Endothelial cell of umbilical vein (primary cell): ENCODE measurements around the gene TCF21. TPM values are rescaled to one million over a fixed set of nuclear protein-coding genes. Genes with fewer than 3 reads are reported as not detected.

Experiments used
- BruUV-seq: library from RNA; stranded (reverse); fragments of 400-500 nt; replicated peaks from 2 replicates; lab custom pipeline; 2021; lab: Mats Ljungman, UMichigan
- CTCF ChIA-PET: fragments of 300-600, 350-600 bp; sonication (Branson Sonifier 250); formaldehyde crosslinking; loops from one replicate; lab custom pipeline; 2021; ENCODE audit warnings: antibody characterized with exemption, inconsistent platforms; lab: Charles Lee
- POLR2A ChIA-PET: fragments of 300-600, 350-600 bp; sonication (Branson Sonifier 250); formaldehyde crosslinking; loops from one replicate; lab custom pipeline; 2021; ENCODE audit warnings: antibody characterized with exemption, inconsistent platforms; lab: Charles Lee
- DNase-seq: peaks from one replicate; pipeline ENCODE4 v3.0.0-alpha.2; 2011; ENCODE audit warnings: low read depth, low spot score
- FAIRE-seq: peaks from 2 replicates; lab custom pipeline; 2011; peaks lifted over from hg19 to GRCh38; lab: Jason Lieb, UNC
- H2AFZ ChIP-seq: 2 replicates; pipeline ENCODE4 v1.6.0; 2012; ENCODE audit warnings: low read depth, low read length, control low read depth, inconsistent platforms
- H3K27ac ChIP-seq: 2 replicates; pipeline ENCODE4 v1.5.1; 2011; ENCODE audit warnings: low read depth, mild to moderate bottlenecking, control low read depth, low read length, moderate library complexity; ENCODE audit not compliant: insufficient read depth
- H3K27me3 ChIP-seq, 2 experiments: 2 replicates each; pipeline versions ENCODE4 v1.6.0 to v1.6.1; 2011; ENCODE audit warnings: low read length in 2 of 2, mixed read lengths in 1 of 2; ENCODE audit not compliant: control insufficient read depth in 2 of 2, insufficient read depth in 2 of 2
- H3K36me3 ChIP-seq, 2 experiments: 2 replicates in 1 of 2; 3 replicates in 1 of 2; pipeline ENCODE4 v1.5.1; 2011; ENCODE audit warnings: low read length in 2 of 2, mild to moderate bottlenecking in 1 of 2, moderate library complexity in 1 of 2; ENCODE audit not compliant: control insufficient read depth in 2 of 2, insufficient read depth in 2 of 2; ENCODE audit errors: extremely low read depth in 1 of 2
- H3K4me1 ChIP-seq: 3 replicates; pipeline ENCODE4 v1.5.1; 2011; ENCODE audit warnings: mild to moderate bottlenecking, low read length; ENCODE audit not compliant: control insufficient read depth, insufficient read depth; ENCODE audit errors: extremely low read depth
- H3K4me2 ChIP-seq: 2 replicates; pipeline ENCODE4 v1.6.1; 2011; ENCODE audit warnings: low read length, control low read depth, mixed read lengths; ENCODE audit not compliant: insufficient read depth
- H3K4me3 ChIP-seq, 3 experiments: fragments of 200-600 bp in 1 of 3; sonication (generic), shearing (Covaris generic) in 1 of 3; replicated peaks in 1 of 3; 2 replicates each; pipeline ENCODE4 v1.5.1; 2011 to 2016; ENCODE audit warnings: control low read depth in 3 of 3, low read length in 3 of 3, mild to moderate bottlenecking in 2 of 3, inconsistent platforms in 1 of 3, low read depth in 1 of 3, moderate library complexity in 1 of 3; ENCODE audit not compliant: insufficient read depth in 1 of 3
- H3K79me2 ChIP-seq: 2 replicates; pipeline ENCODE4 v1.6.0; 2012; ENCODE audit warnings: low read length, inconsistent platforms; ENCODE audit not compliant: control insufficient read depth, insufficient read depth
- H3K9ac ChIP-seq: replicated peaks from 2 replicates; pipeline ENCODE3; 2011; ENCODE audit warnings: low read length, control low read depth; ENCODE audit not compliant: insufficient read depth; ENCODE audit errors: extremely low read depth
- H3K9me1 ChIP-seq: replicated peaks from 3 replicates; pipeline ENCODE4 v1.6.0; 2011; ENCODE audit warnings: mild to moderate bottlenecking, low read length; ENCODE audit not compliant: control insufficient read depth, insufficient read depth; ENCODE audit errors: extremely low read depth
- H3K9me3 ChIP-seq: replicated peaks from 2 replicates; pipeline ENCODE4 v1.5.1; 2012; ENCODE audit warnings: low read length, inconsistent platforms; ENCODE audit not compliant: control insufficient read depth, insufficient read depth
- H4K20me1 ChIP-seq: replicated peaks from 2 replicates; pipeline ENCODE3; 2011; ENCODE audit warnings: mild to moderate bottlenecking, low read length; ENCODE audit not compliant: control insufficient read depth, insufficient read depth; ENCODE audit errors: extremely low read depth
- CTCF ChIP-seq, 2 donors: IDR thresholded peaks; 1 replicate in 1 of 2; 2 replicates in 1 of 2; pipeline ENCODE4 v1.5.1; 2011; ENCODE audit warnings: low read length in 2 of 2, mild to moderate bottlenecking in 2 of 2, moderate library complexity in 2 of 2, control low read depth in 1 of 2, inconsistent platforms in 1 of 2, low read depth in 1 of 2; ENCODE audit not compliant: insufficient read depth in 1 of 2; ENCODE audit errors: extremely low read depth in 1 of 2
- FOS ChIP-seq: IDR thresholded peaks from 2 replicates; pipeline ENCODE4 v1.6.1; 2011; ENCODE audit warnings: mild to moderate bottlenecking, low read length, moderate library complexity, borderline replicate concordance; ENCODE audit not compliant: insufficient read depth
- GATA2 ChIP-seq: IDR thresholded peaks from 2 replicates; pipeline ENCODE4 v1.7.0; 2011; ENCODE audit warnings: low read depth, mild to moderate bottlenecking, moderate library complexity, mixed read lengths, low read length; ENCODE audit not compliant: insufficient read length, insufficient read depth
- JUN ChIP-seq: IDR thresholded peaks from 2 replicates; pipeline ENCODE4 v1.6.1; 2011; ENCODE audit warnings: borderline replicate concordance, low read depth; ENCODE audit not compliant: insufficient read length, insufficient read depth
- MAX ChIP-seq: IDR thresholded peaks from 2 replicates; pipeline ENCODE4 v1.6.1; 2011; ENCODE audit not compliant: insufficient read depth, insufficient read length
- MYC ChIP-seq: IDR thresholded peaks from one replicate; pipeline ENCODE4 v1.6.1; 2011; ENCODE audit warnings: mild to moderate bottlenecking, low read depth, low read length
- POLR2A ChIP-seq: IDR thresholded peaks from 2 replicates; pipeline ENCODE4 v1.6.1; 2012; ENCODE audit warnings: low read depth, mild to moderate bottlenecking, control low read depth, low read length
- POLR2AphosphoS5 ChIP-seq: IDR thresholded peaks from 2 replicates; pipeline ENCODE4 v1.6.1; 2012; ENCODE audit warnings: low read depth, mild to moderate bottlenecking, control low read depth, low read length, moderate library complexity; ENCODE audit not compliant: insufficient read depth
- dilution Hi-C: fragments of 300-500 bp; cut with MboI; formaldehyde crosslinking; loops from one replicate; pipeline ENCODE4 v1.15.0; 2019; ENCODE audit warnings: low sequenced_read_pairs; ENCODE audit not compliant: extremely low pct_ligation_motif_present
- intact Hi-C: fragments of 100-400 bp; cut with micrococcal nuclease; formaldehyde crosslinking; loops from one replicate; pipeline ENCODE4 v1.10.0; 2022
- polyA plus RNA-seq, 4 experiments: library from polyadenylated mRNA; depleted of rRNA in 3 of 4; stranded (reverse) in 3 of 4; unstranded in 1 of 4; fragments of >200 nt; gene quantifications; 2 replicates each; pipeline versions ENCODE4 v1.2.1 to v1.2.3, GENCODE V29; 2011 to 2012; ENCODE audit warnings: missing spikeins in 1 of 4
- total RNA-seq: library from RNA; stranded (reverse); gene quantifications from 2 replicates; pipeline ENCODE4 v1.2.3, GENCODE V29; 2021

TCF21 gene
- total and polyA plus RNA-seq, 2 donors (not counting 3 experiments of a cell fraction or from before 2014, with no cell fraction given), result not detected

- intact Hi-C loops (no loop called here), dilution Hi-C loops (no loop called here)
- peaks cover 5 to 29% of the 10 kb centered on the region in 2 experiments for H3K27me3 ChIP-seq
- no peaks in the 10 kb centered on the region for H3K36me3 ChIP-seq
- no peak overlapping the region for H2AFZ ChIP-seq
- no peaks in the 10 kb centered on the region for H3K79me2 ChIP-seq
- ChIA-PET POLR2A (no interaction called here), CTCF (no interaction called here)
- H4K20me1 ChIP-seq, result no peaks in the 10 kb centered on the region
- H3K9me1 ChIP-seq, result no peaks in the 10 kb centered on the region
- no peak overlapping the region for H3K27ac ChIP-seq
- TF ChIP-seq GATA2 (no peak), FOS (no peak), JUN (no peak), MAX (no peak)
- FAIRE-seq (no peak), DNase-seq (no peak)
- H3K4me2 ChIP-seq, result no peak overlapping the region
- H3K4me3 ChIP-seq, result no peak overlapping the region
- no TSS peak for BruUV-seq
- no peak overlapping the region for H3K9ac ChIP-seq
- H3K4me1 ChIP-seq, result no peaks in the 10 kb centered on the region
- no peaks in the 10 kb centered on the region for H3K9me3 ChIP-seq
Observed at GRCh38 chr6:133880006-133880405, 8.9 kb upstream of the TCF21 start.

GRCh38 chr6:133880896-133881295 lies 8.0 kb upstream of the TCF21 start:
- no peak overlapping the region for H3K4me2 ChIP-seq
- no peak for FAIRE-seq
- no TSS peak for BruUV-seq
- no peaks in the 10 kb centered on the region for H3K9me1 ChIP-seq
- no peaks in the 10 kb centered on the region for H3K9me3 ChIP-seq
- intact Hi-C loops (no loop called here), dilution Hi-C loops (no loop called here)
- no peak overlapping the region for H3K27ac ChIP-seq
- no peak overlapping the region for H3K9ac ChIP-seq
- DNase-seq, result no peak
- POLR2A ChIA-PET, result no interaction called here
- no peaks in the 10 kb centered on the region for H3K4me1 ChIP-seq
- H3K36me3 ChIP-seq, result no peaks in the 10 kb centered on the region
- H4K20me1 ChIP-seq, result no peaks in the 10 kb centered on the region
- H3K4me3 ChIP-seq, result no peak overlapping the region
- CTCF ChIA-PET, result interaction anchor here (1.3 kb wide), 1 partner anchor 43 kb away, joined by 5 read pairs; no protein-coding TSS in a partner anchor
- no peaks in the 10 kb centered on the region for H3K79me2 ChIP-seq
- TF ChIP-seq CTCF (IDR thresholded peaks at IDR 0.05; ENCODE audit: extremely low read depth in 1 of 2, insufficient read depth in 1 of 2, low read depth in 1 of 2, low read length in 2 of 2) (no peak), POLR2A (no peak), MYC (no peak), JUN (no peak), POLR2AphosphoS5 (no peak)
- H2AFZ ChIP-seq, result no peak overlapping the region
- H3K27me3 ChIP-seq, result peaks cover 7 to 32% of the 10 kb centered on the region in 2 experiments
